ENCODE data around the gene SH3BGRL3. TPM values are rescaled to one million over a fixed set of nuclear protein-coding genes. Genes with fewer than 3 reads are reported as not detected.

The SH3BGRL3 gene
- polyA plus RNA-seq, 4 donors = 98.1 to 119 (median 104) TPM

GRCh38 chr1:26277261-26277661, 2.6 kb upstream of the SH3BGRL3 start:
- DNase-seq (ENCODE audit: low read depth in 4 of 4, low spot score in 3 of 4) = no peak

- DNase-seq (ENCODE audit: low read depth in 4 of 4, low spot score in 3 of 4) = no peak
Observed at GRCh38 chr1:26277719-26278118, 2.2 kb upstream of the SH3BGRL3 start.

- no peak for DNase-seq (ENCODE audit: low read depth in 4 of 4, low spot score in 3 of 4)
Observed at GRCh38 chr1:26278303-26278702, 1.6 kb upstream of the SH3BGRL3 start.

GRCh38 chr1:26278724-26279455, 996 bp upstream of the SH3BGRL3 start:
- DNase-seq (ENCODE audit: low read depth in 4 of 4, low spot score in 3 of 4) = no peak

GRCh38 chr1:26280333-26281042, 602 bp downstream of the SH3BGRL3 start:
- DNase-seq (ENCODE audit: low read depth in 4 of 4, low spot score in 3 of 4) = no peak

GRCh38 chr1:26281091-26281958, 1.4 kb downstream of the SH3BGRL3 start:
- no peak for DNase-seq (ENCODE audit: low read depth in 4 of 4, low spot score in 3 of 4)

- DNase-seq (ENCODE audit: low read depth in 4 of 4, low spot score in 3 of 4) = peak in 1 of 4 donors; percentile 46
Observed at GRCh38 chr1:26281971-26282370, 2.1 kb downstream of the SH3BGRL3 start.

- no peak for DNase-seq (ENCODE audit: low read depth in 4 of 4, low spot score in 3 of 4)
Observed at GRCh38 chr1:26282401-26282918, 2.6 kb downstream of the SH3BGRL3 start.

GRCh38 chr1:26283279-26283853, 3.5 kb downstream of the SH3BGRL3 start:
- no peak for DNase-seq (ENCODE audit: low read depth in 4 of 4, low spot score in 3 of 4)

GRCh38 chr1:26283871-26284596, 4.1 kb downstream of the SH3BGRL3 start:
- DNase-seq (ENCODE audit: low read depth in 4 of 4, low spot score in 3 of 4) = no peak

GRCh38 chr1:26284597-26285347, 4.9 kb downstream of the SH3BGRL3 start:
- no peak for DNase-seq (ENCODE audit: low read depth in 4 of 4, low spot score in 3 of 4)

GRCh38 chr1:26285366-26286063, 5.6 kb downstream of the SH3BGRL3 start:
- DNase-seq (ENCODE audit: low read depth in 4 of 4, low spot score in 3 of 4) = no peak

- no peak for DNase-seq (ENCODE audit: low read depth in 4 of 4, low spot score in 3 of 4)
Observed at GRCh38 chr1:26286064-26286416, 6.2 kb downstream of the SH3BGRL3 start.

- DNase-seq (ENCODE audit: low read depth in 4 of 4, low spot score in 3 of 4) = no peak
Observed at GRCh38 chr1:26287033-26287711, 7.3 kb downstream of the SH3BGRL3 start.

- no peak for DNase-seq (ENCODE audit: low read depth in 4 of 4, low spot score in 3 of 4)
Observed at GRCh38 chr1:26287811-26288210, 7.9 kb downstream of the SH3BGRL3 start.

- DNase-seq (ENCODE audit: low read depth in 4 of 4, low spot score in 3 of 4) = no peak
Observed at GRCh38 chr1:26288311-26288941, 8.5 kb downstream of the SH3BGRL3 start.

- no peak for DNase-seq (ENCODE audit: low read depth in 4 of 4, low spot score in 3 of 4)
Observed at GRCh38 chr1:26289158-26290059, 9.5 kb downstream of the SH3BGRL3 start.

Measured in left renal pelvis (tissue), 4 donors.